IPS-15b (cell line): Measurements from ENCODE around the gene ADAT1.

ENCODE experiments used
- H3K27me3 ChIP-seq: one replicate; pipeline ENCODE4 v1.6.1; 2013; ENCODE audit warnings: low read length; ENCODE audit not compliant: control insufficient read depth, insufficient read depth
- H3K36me3 ChIP-seq: one replicate; pipeline ENCODE4 v1.6.1; 2013; ENCODE audit warnings: low read length; ENCODE audit not compliant: control insufficient read depth, insufficient read depth
- H3K4me1 ChIP-seq: one replicate; pipeline ENCODE4 v1.6.1; 2013; ENCODE audit warnings: mild to moderate bottlenecking, low read length; ENCODE audit not compliant: control insufficient read depth, insufficient read depth
- H3K4me3 ChIP-seq: one replicate; pipeline ENCODE4 v1.5.1; 2013; ENCODE audit warnings: low read depth, low read length
- H3K9ac ChIP-seq: one replicate; pipeline ENCODE4 v1.6.1; 2013; ENCODE audit warnings: low read depth, mild to moderate bottlenecking, low read length
- H3K9me3 ChIP-seq: one replicate; pipeline ENCODE4 v1.6.1; 2013; ENCODE audit warnings: mild to moderate bottlenecking, low read length; ENCODE audit not compliant: control insufficient read depth, insufficient read depth

The ADAT1 gene

GRCh38 chr16:75622761-75623605 lies at the start of gene ADAT1:
ADAT1 (minus strand) TSS chr16:75623281; CDS start chr16:75620799, 2,482 bp downstream.
- H3K27me3 ChIP-seq = no peaks in the 10 kb centered on the region
- peak within 1 kb of the TSS; percentile 96 for H3K9ac ChIP-seq
- peaks cover 20% of the 10 kb centered on the region for H3K36me3 ChIP-seq
- H3K4me1 ChIP-seq = no peaks in the 10 kb centered on the region
- peak within 1 kb of the TSS; percentile 97 for H3K4me3 ChIP-seq
- no peaks in the 10 kb centered on the region for H3K9me3 ChIP-seq

DNA sequence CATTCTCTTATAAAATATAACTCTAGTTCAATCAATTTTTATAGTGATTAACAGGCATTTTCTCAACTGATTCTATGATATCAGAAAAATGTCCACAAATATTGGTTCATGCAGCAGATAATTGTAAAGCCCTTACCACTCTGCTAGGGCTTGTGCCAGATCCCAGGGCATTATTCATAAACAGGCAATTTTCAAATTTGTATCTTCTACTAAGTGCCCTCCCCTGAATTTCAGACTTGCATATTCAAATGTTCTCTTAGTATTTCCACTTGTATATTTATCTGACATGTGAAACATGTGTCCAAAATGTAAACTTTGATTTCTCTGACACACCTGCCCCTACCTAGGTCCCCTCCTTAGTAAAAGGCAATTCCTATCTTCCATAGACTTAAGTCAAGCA lies 44.4 kb upstream of the ADAT1 start:
- no peak overlapping the region for H3K4me3 ChIP-seq
- no peaks in the 10 kb centered on the region for H3K4me1 ChIP-seq
- H3K9me3 ChIP-seq = no peaks in the 10 kb centered on the region
- no peaks in the 10 kb centered on the region for H3K27me3 ChIP-seq
- H3K36me3 ChIP-seq = no peaks in the 10 kb centered on the region
- H3K9ac ChIP-seq = no peak overlapping the region

DNA sequence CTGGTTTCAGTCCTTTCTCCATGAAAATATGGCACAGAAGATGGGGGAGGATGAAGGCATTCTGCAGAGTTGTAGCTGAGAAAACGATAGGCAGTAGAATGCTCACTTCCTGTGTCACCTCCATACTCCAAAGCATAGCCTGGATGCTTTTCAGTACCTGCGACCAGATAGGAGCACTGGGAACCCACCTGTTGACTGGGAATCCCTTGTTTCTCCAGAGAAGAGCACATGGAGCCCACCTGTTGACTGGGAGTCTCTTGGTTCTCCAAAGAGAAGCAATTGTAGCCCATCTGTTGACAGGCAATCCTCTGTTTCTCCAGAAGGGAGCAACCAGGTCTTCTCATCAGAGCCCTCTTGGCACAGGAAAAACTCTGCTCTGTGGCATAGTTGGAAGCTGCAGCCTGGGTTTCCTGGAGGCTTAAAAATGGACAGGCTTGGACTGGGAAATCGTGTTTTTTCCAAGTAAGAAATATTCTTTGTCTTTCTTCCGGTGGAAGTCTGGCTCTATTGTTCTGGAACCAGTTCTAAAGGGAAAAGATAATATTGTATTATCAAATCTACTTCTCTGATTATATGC lies 37.7 kb upstream of the ADAT1 start:
- H3K36me3 ChIP-seq = peaks cover 12% of the 10 kb centered on the region
- H3K9ac ChIP-seq = no peak overlapping the region
- no peaks in the 10 kb centered on the region for H3K9me3 ChIP-seq
- H3K4me3 ChIP-seq = no peak overlapping the region
- H3K27me3 ChIP-seq = no peaks in the 10 kb centered on the region
- no peaks in the 10 kb centered on the region for H3K4me1 ChIP-seq

- no peaks in the 10 kb centered on the region for H3K27me3 ChIP-seq
- H3K4me3 ChIP-seq = no peak overlapping the region
- H3K4me1 ChIP-seq = no peaks in the 10 kb centered on the region
- no peak overlapping the region for H3K9ac ChIP-seq
- peaks cover 17% of the 10 kb centered on the region for H3K36me3 ChIP-seq
- no peaks in the 10 kb centered on the region for H3K9me3 ChIP-seq
These were observed 37.2 kb upstream of the ADAT1 start for GRCh38 chr16:75660321-75660720.

DNA sequence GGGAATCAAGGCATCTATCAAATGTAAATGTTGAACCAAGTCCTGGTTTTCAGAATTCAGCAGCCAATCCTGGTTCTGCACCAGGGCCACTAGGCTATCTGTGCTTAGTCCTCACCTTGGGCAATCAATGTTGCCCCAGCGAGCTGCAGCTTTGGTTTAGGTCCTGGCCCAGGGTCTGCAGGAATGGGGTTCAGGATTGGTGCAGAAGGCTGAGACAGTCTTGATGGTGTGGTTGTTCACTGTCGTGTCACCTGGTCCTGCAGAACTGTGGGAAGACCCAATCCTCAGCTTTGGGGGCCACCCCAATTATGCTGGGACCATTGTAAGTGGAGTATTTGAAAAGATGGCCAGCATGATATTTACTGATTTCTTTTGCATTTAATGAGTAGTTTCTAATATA lies 35.1 kb upstream of the ADAT1 start:
- Histone ChIP-seq H3K4me1 (no peaks in the 10 kb centered on the region), H3K36me3 (peaks cover 19% of the 10 kb centered on the region), H3K9ac (no peak overlapping the region), H3K27me3 (no peaks in the 10 kb centered on the region), H3K4me3 (no peak overlapping the region), H3K9me3 (no peaks in the 10 kb centered on the region)

GRCh38 chr16:75653922-75654321 lies 30.8 kb upstream of the ADAT1 start:
- Histone ChIP-seq H3K9me3 (no peaks in the 10 kb centered on the region), H3K4me3 (no peak overlapping the region), H3K4me1 (peaks cover 4% of the 10 kb centered on the region), H3K36me3 (peaks cover 19% of the 10 kb centered on the region), H3K9ac (no peak overlapping the region), H3K27me3 (no peaks in the 10 kb centered on the region)

DNA sequence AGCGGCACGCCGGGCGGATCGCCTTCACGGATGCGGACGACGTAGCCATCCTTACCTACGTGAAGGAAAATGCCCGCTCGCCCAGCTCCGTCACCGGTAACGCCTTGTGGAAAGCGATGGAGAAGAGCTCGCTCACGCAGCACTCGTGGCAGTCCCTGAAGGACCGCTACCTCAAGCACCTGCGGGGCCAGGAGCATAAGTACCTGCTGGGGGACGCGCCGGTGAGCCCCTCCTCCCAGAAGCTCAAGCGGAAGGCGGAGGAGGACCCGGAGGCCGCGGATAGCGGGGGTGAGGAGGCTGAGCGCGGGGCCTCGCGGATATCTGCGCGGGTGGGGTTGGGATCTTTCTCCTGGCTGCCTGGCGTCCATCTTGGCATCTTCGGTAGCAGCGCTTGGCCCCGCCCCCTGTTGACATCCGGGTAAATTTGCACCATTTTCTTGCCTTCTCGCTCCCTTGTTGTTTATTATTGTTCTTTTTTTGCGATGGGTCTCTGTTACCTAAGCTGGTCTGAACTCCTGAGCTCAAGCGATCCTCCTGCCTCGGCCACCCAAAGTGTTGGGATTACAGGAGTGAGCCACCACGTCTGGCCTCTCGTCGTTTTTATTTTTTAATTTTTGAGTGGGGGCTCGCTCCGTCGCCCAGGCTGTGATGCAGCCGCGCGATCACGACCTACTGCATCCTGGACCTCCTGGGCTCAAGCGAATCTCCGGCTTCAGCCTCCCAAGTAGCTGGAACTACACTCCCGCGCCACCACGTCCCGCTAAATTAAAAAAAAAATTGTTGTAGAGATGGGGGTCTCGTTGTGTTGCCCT lies 25.4 kb upstream of the ADAT1 start:
- H3K9ac ChIP-seq = peak overlapping the region; percentile 88
- H3K9me3 ChIP-seq = no peaks in the 10 kb centered on the region
- no peaks in the 10 kb centered on the region for H3K27me3 ChIP-seq
- H3K4me1 ChIP-seq = peaks cover 8% of the 10 kb centered on the region
- no peaks in the 10 kb centered on the region for H3K36me3 ChIP-seq
- H3K4me3 ChIP-seq = peak overlapping the region; percentile 96

GRCh38 chr16:75647492-75648264 lies 24.6 kb upstream of the ADAT1 start, which contains the start of the genes KARS1 and TERF2IP:
KARS1 (minus strand) TSS chr16:75647665; CDS start chr16:75647639, 26 bp downstream.
TERF2IP (plus strand) TSS chr16:75647773; CDS start chr16:75647883, 110 bp downstream.
- Histone ChIP-seq H3K9me3 (no peaks in the 10 kb centered on the region), H3K36me3 (no peaks in the 10 kb centered on the region), H3K27me3 (no peaks in the 10 kb centered on the region), H3K4me3 (peak within 1 kb of the TSS; percentile 96), H3K4me1 (peaks cover 8% of the 10 kb centered on the region), H3K9ac (peak within 1 kb of the TSS; percentile 97)

GRCh38 chr16:75647112-75647491 lies 24.0 kb upstream of the ADAT1 start:
- Histone ChIP-seq H3K36me3 (no peaks in the 10 kb centered on the region), H3K9ac (peak overlapping the region; percentile 97), H3K27me3 (no peaks in the 10 kb centered on the region), H3K9me3 (no peaks in the 10 kb centered on the region), H3K4me3 (peak overlapping the region; percentile 96), H3K4me1 (peaks cover 8% of the 10 kb centered on the region)

- Histone ChIP-seq H3K36me3 (peaks cover 18% of the 10 kb centered on the region), H3K9me3 (no peaks in the 10 kb centered on the region), H3K4me3 (no peak overlapping the region), H3K9ac (no peak overlapping the region), H3K27me3 (no peaks in the 10 kb centered on the region), H3K4me1 (peaks cover 4% of the 10 kb centered on the region)
These were observed 21.3 kb upstream of the ADAT1 start for GRCh38 chr16:75644240-75645012.
